ENCODE measurements around the gene AGA. TPM values are rescaled to one million over a fixed set of nuclear protein-coding genes. Genes with fewer than 3 reads are reported as not detected.

AGA gene
- total and polyA plus RNA-seq, 2 of the 13 experiments (the other 11 are each of a cell fraction or from before 2014, with no cell fraction given) = 21.9 to 22.3 TPM

- TF ChIP-seq, protein P1, sequence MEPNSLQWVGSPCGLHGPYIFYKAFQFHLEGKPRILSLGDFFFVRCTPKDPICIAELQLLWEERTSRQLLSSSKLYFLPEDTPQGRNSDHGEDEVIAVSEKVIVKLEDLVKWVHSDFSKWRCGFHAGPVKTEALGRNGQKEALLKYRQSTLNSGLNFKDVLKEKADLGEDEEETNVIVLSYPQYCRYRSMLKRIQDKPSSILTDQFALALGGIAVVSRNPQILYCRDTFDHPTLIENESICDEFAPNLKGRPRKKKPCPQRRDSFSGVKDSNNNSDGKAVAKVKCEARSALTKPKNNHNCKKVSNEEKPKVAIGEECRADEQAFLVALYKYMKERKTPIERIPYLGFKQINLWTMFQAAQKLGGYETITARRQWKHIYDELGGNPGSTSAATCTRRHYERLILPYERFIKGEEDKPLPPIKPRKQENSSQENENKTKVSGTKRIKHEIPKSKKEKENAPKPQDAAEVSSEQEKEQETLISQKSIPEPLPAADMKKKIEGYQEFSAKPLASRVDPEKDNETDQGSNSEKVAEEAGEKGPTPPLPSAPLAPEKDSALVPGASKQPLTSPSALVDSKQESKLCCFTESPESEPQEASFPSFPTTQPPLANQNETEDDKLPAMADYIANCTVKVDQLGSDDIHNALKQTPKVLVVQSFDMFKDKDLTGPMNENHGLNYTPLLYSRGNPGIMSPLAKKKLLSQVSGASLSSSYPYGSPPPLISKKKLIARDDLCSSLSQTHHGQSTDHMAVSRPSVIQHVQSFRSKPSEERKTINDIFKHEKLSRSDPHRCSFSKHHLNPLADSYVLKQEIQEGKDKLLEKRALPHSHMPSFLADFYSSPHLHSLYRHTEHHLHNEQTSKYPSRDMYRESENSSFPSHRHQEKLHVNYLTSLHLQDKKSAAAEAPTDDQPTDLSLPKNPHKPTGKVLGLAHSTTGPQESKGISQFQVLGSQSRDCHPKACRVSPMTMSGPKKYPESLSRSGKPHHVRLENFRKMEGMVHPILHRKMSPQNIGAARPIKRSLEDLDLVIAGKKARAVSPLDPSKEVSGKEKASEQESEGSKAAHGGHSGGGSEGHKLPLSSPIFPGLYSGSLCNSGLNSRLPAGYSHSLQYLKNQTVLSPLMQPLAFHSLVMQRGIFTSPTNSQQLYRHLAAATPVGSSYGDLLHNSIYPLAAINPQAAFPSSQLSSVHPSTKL (CRISPR knock-in tag; IDR thresholded peaks at IDR 0.05) = no peak
- TF ChIP-seq, protein P2, sequence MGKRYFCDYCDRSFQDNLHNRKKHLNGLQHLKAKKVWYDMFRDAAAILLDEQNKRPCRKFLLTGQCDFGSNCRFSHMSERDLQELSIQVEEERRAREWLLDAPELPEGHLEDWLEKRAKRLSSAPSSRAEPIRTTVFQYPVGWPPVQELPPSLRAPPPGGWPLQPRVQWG (CRISPR knock-in tag; IDR thresholded peaks at IDR 0.05; ENCODE audit: borderline replicate concordance, low read depth) = no peak
- TF ChIP-seq SALL1 (CRISPR knock-in tag; IDR thresholded peaks at IDR 0.05) (no peak), TBX3 (IDR thresholded peaks at IDR 0.05; ENCODE audit: borderline replicate concordance) (no peak)
Measured at GRCh38 chr4:177413076-177413475, 29.2 kb downstream of the AGA start (continued).

- Histone ChIP-seq H3K4me2 (ENCODE audit: low read depth, low read length) (no peak overlapping the region), H3K4me1 (ENCODE audit: insufficient read depth, low read length) (no peaks in the 10 kb centered on the region), H3K4me3 (replicated peaks in 1 of 3; ENCODE audit: insufficient read depth in 1 of 3, low read depth in 2 of 3, low read length in 3 of 3) (no peak overlapping the region), H3K79me2 (ENCODE audit: insufficient read depth, low read length) (no peaks in the 10 kb centered on the region), H3K27me3 (ENCODE audit: control insufficient read depth in 1 of 2, insufficient read depth in 2 of 2, low read length in 2 of 2) (no peaks in the 10 kb centered on the region), H3K9ac (ENCODE audit: insufficient read depth, low read depth, low read length) (no peak overlapping the region), H3K9me3 (ENCODE audit: low read length) (no peaks in the 10 kb centered on the region), H3K27ac (ENCODE audit: extremely low read length, insufficient read depth, low read length) (no peak overlapping the region), H3K36me3 (replicated peaks in 1 of 2; ENCODE audit: control insufficient read depth in 1 of 2, insufficient read depth in 2 of 2, low read length in 2 of 2) (no peaks in the 10 kb centered on the region), H4K20me1 (ENCODE audit: insufficient read depth, low read length) (no peaks in the 10 kb centered on the region), H2AFZ (ENCODE audit: low read length) (no peak overlapping the region)
- in situ Hi-C loops (cut with HindIII; ENCODE audit: extremely low pct_ligation_motif_present, low pct_unique_long_range_greater_than_20kb) = no loop called here
- ATAC-seq (no peak), FAIRE-seq (no peak), DNase-seq (ENCODE audit: low spot score) (no peak)
- 10% methylated on average over 5 of the region's 5 CpGs for WGBS (ENCODE audit: low lambda C conversion rate)
- intact Hi-C loops (cut with micrococcal nuclease; ENCODE audit: unreplicated experiment) = no loop called here
- ChIA-PET CTCF (ENCODE audit: low intra/inter-chr PET ratio, low total read pairs) (no interaction called here), POLR2A (interaction anchor here (1.8 kb wide), 1 partner anchor 30 kb away, joined by 6 read pairs; the partner anchor contains the start of gene AGA)
- BruUV-seq (replicated peaks) = no TSS peak
- no peak for TF ChIP-seq CEBPZ (IDR thresholded peaks at IDR 0.05; ENCODE audit: low read length)
- no peak for TF ChIP-seq SP1 (IDR thresholded peaks at IDR 0.05)
- no peak for TF ChIP-seq SP1 (CRISPR knock-in tag; IDR thresholded peaks at IDR 0.05)
- no peak for TF ChIP-seq ZNF572 (CRISPR knock-in tag; IDR thresholded peaks at IDR 0.05)
- no peak for TF ChIP-seq SOX13 (IDR thresholded peaks at IDR 0.05)
- TF ChIP-seq SOX13 (CRISPR knock-in tag; conservative IDR thresholded peaks at IDR 0.05 in 1 of 2, IDR thresholded peaks at IDR 0.05 in 1 of 2) = no peak
- TF ChIP-seq MXI1 (IDR thresholded peaks at IDR 0.05; ENCODE audit: borderline replicate concordance, low read depth, low read length) = no peak
- TF ChIP-seq SMC3 (IDR thresholded peaks at IDR 0.05; ENCODE audit: low read length) = no peak
- TF ChIP-seq, protein P3, sequence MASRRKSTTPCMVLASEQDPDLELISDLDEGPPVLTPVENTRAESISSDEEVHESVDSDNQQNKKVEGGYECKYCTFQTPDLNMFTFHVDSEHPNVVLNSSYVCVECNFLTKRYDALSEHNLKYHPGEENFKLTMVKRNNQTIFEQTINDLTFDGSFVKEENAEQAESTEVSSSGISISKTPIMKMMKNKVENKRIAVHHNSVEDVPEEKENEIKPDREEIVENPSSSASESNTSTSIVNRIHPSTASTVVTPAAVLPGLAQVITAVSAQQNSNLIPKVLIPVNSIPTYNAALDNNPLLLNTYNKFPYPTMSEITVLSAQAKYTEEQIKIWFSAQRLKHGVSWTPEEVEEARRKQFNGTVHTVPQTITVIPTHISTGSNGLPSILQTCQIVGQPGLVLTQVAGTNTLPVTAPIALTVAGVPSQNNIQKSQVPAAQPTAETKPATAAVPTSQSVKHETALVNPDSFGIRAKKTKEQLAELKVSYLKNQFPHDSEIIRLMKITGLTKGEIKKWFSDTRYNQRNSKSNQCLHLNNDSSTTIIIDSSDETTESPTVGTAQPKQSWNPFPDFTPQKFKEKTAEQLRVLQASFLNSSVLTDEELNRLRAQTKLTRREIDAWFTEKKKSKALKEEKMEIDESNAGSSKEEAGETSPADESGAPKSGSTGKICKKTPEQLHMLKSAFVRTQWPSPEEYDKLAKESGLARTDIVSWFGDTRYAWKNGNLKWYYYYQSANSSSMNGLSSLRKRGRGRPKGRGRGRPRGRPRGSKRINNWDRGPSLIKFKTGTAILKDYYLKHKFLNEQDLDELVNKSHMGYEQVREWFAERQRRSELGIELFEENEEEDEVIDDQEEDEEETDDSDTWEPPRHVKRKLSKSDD (CRISPR knock-in tag; IDR thresholded peaks at IDR 0.05; ENCODE audit: low read depth) = no peak
- TF ChIP-seq ZBTB3 (CRISPR knock-in tag; IDR thresholded peaks at IDR 0.05; ENCODE audit: borderline replicate concordance, low read depth) = no peak
Measured at GRCh38 chr4:177411996-177412395, 30.2 kb downstream of the AGA start.

Measured in HepG2 (cell line).